HepG2 (cell line): ENCODE measurements around the gene GATAD2B. TPM values are rescaled to one million over a fixed set of nuclear protein-coding genes. Genes with fewer than 3 reads are reported as not detected.

ENCODE experiments used
- ATF4 ChIP-seq, 2 experiments: fragments of 450-650 bp in 1 of 2; sonication (generic) in 1 of 2; formaldehyde crosslinking; IDR thresholded peaks; 2 replicates each; pipeline versions ENCODE4 v1.5.0 to v1.8.0; 2020 to 2022; ENCODE audit warnings: mild to moderate bottlenecking in 1 of 2, missing genetic modification reagents in 1 of 2
- CBX5 ChIP-seq: sonication (generic); formaldehyde crosslinking; IDR thresholded peaks from 2 replicates; pipeline ENCODE4 v1.4.0; 2020; ENCODE audit warnings: missing genetic modification reagents, borderline replicate concordance
- DRAP1 ChIP-seq: IDR thresholded peaks from 2 replicates; pipeline ENCODE4 v1.6.1; 2016; ENCODE audit warnings: missing genetic modification reagents, missing compliant biosample characterization
- GATAD2A ChIP-seq: IDR thresholded peaks from 2 replicates; pipeline ENCODE4 v1.6.1; 2016
- MAF1 ChIP-seq: sonication (generic); formaldehyde crosslinking; IDR thresholded peaks from 2 replicates; pipeline ENCODE4 v1.5.0; 2020; ENCODE audit warnings: missing genetic modification reagents, borderline replicate concordance
- NFATC3 ChIP-seq: sonication (generic); formaldehyde crosslinking; IDR thresholded peaks from 2 replicates; pipeline ENCODE4 v1.5.1; 2020; ENCODE audit warnings: mild to moderate bottlenecking, missing genetic modification reagents
- NKX3-1 ChIP-seq: sonication (generic); formaldehyde crosslinking; IDR thresholded peaks from 2 replicates; pipeline ENCODE4 v1.5.0; 2020; ENCODE audit warnings: missing genetic modification reagents
- PRDM4 ChIP-seq: sonication (generic); formaldehyde crosslinking; IDR thresholded peaks from 2 replicates; pipeline ENCODE4 v1.9.0; 2021; ENCODE audit warnings: missing genetic modification reagents, borderline replicate concordance
- REPIN1 ChIP-seq: sonication (generic); formaldehyde crosslinking; IDR thresholded peaks from 2 replicates; pipeline ENCODE4 v1.8.0; 2022; ENCODE audit warnings: missing genetic modification reagents, low read depth, mild to moderate bottlenecking, borderline replicate concordance
- RORA ChIP-seq: sonication (generic); formaldehyde crosslinking; IDR thresholded peaks from 2 replicates; pipeline ENCODE4 v1.5.0; 2020; ENCODE audit warnings: mild to moderate bottlenecking, missing genetic modification reagents, moderate library complexity
- STAT5B ChIP-seq: sonication (generic); formaldehyde crosslinking; IDR thresholded peaks from 2 replicates; pipeline ENCODE4 v1.4.0; 2020; ENCODE audit warnings: missing genetic modification reagents
- ZFP82 ChIP-seq: sonication (generic); formaldehyde crosslinking; IDR thresholded peaks from 2 replicates; pipeline ENCODE4 v1.5.1; 2020; ENCODE audit warnings: mild to moderate bottlenecking, missing genetic modification reagents, borderline replicate concordance
- ZFP91 ChIP-seq: sonication (generic); formaldehyde crosslinking; IDR thresholded peaks from 2 replicates; pipeline ENCODE4 v1.9.0; 2022; ENCODE audit warnings: missing genetic modification reagents, mild to moderate bottlenecking, borderline replicate concordance
- ZNF260 ChIP-seq: sonication (generic); formaldehyde crosslinking; IDR thresholded peaks from 2 replicates; pipeline ENCODE4 v1.4.0; 2020; ENCODE audit warnings: missing genetic modification reagents, low read depth, mild to moderate bottlenecking, borderline replicate concordance
- ZNF552 ChIP-seq: sonication (generic); formaldehyde crosslinking; IDR thresholded peaks from 2 replicates; pipeline ENCODE4 v1.9.0; 2022; ENCODE audit warnings: missing genetic modification reagents, mild to moderate bottlenecking, borderline replicate concordance
- ZNF646 ChIP-seq: sonication (generic); formaldehyde crosslinking; IDR thresholded peaks from 2 replicates; pipeline ENCODE4 v1.9.0; 2021; ENCODE audit warnings: mild to moderate bottlenecking, missing genetic modification reagents
- ZNF75D ChIP-seq: sonication (generic); formaldehyde crosslinking; IDR thresholded peaks from 2 replicates; pipeline ENCODE4 v1.8.1; 2023; ENCODE audit warnings: missing genetic modification reagents, mild to moderate bottlenecking, borderline replicate concordance
- polyA plus RNA-seq, 8 experiments: library from polyadenylated mRNA; depleted of rRNA in 3 of 8; stranded (reverse) in 7 of 8; unstranded in 1 of 8; fragments of >200 nt; fragmentation: Illumina TruSeq in 4 of 8; extraction: Trizol in 4 of 8; gene quantifications; 2 replicates each; pipeline versions ENCODE4 v1.2.1 to v1.2.3, GENCODE V29; 2011 to 2016; ENCODE audit warnings: low read depth in 4 of 8, missing spikeins in 1 of 8, mixed read lengths in 1 of 8; ENCODE audit not compliant: insufficient read depth in 1 of 8
- total RNA-seq, 5 experiments: library from RNA; depleted of rRNA; stranded (reverse); fragments of >200 nt; fragmentation: Illumina TruSeq; extraction: Trizol; gene quantifications; 2 replicates each; pipeline ENCODE4 v1.2.3, GENCODE V29; 2016; ENCODE audit warnings: low read depth in 1 of 5

GATAD2B gene
- total and polyA plus RNA-seq, 2 of the 13 experiments (the other 11 are each of a cell fraction or from before 2014, with no cell fraction given), result 3.2 to 5.2 TPM

GRCh38 chr1:153946622-153947241 lies 24.0 kb upstream of the GATAD2B start, which contains the start of gene DENND4B (continued):
- TF ChIP-seq RORA (no peak), ZFP91 (CRISPR knock-in tag) (peak; percentile 65; the same call in 1 of the 2 replicates), NKX3-1 (no peak), GATAD2A (CRISPR knock-in tag) (no peak; the same call in 1 of the 2 replicates), PRDM4 (no peak), ZNF260 (no peak), CBX5 (CRISPR knock-in tag) (peak; percentile 37; the same call in 1 of the 2 replicates), ZFP82 (CRISPR knock-in tag) (no peak), ZNF75D (CRISPR knock-in tag) (no peak), MAF1 (CRISPR knock-in tag) (no peak), ATF4 (CRISPR knock-in tag; IDR thresholded peaks at IDR 0.05) (peak in 1 of 2 experiments; percentile 14; a peak in 1 of 4 replicates), ZNF646 (CRISPR knock-in tag) (no peak), ZNF552 (CRISPR knock-in tag) (no peak), STAT5B (no peak), REPIN1 (CRISPR knock-in tag) (peak; percentile 85; the same call in 1 of the 2 replicates), DRAP1 (CRISPR knock-in tag) (0 out of 2 replicates have a peak, but pooled peaks have one; percentile 24), NFATC3 (CRISPR knock-in tag) (no peak)
